Karpas-422 (cell line): Measurements from ENCODE around the gene TSNAX. TPM values are rescaled to one million over a fixed set of nuclear protein-coding genes. Genes with fewer than 3 reads are reported as not detected.
A peak's percentile ranks its signal among the peaks of the same experiment; 100 is the strongest.

ENCODE experiments used
- DNase-seq: peaks from one replicate; pipeline ENCODE4 v3.0.0-alpha.2; 2015
- H2AFZ ChIP-seq: fragments of 200-600 bp; sonication (generic); 2 replicates; pipeline ENCODE4 v1.6.1; 2014; ENCODE audit warnings: antibody characterized with exemption, low read length, mixed read lengths
- H3K27ac ChIP-seq: fragments of 200-600 bp; sonication (generic); 2 replicates; pipeline ENCODE4 v1.5.1; 2014; ENCODE audit warnings: mild to moderate bottlenecking, low read length, moderate library complexity
- H3K27me3 ChIP-seq: fragments of 200-600 bp; sonication (generic); 2 replicates; pipeline ENCODE4 v1.6.1; 2014; ENCODE audit warnings: low read length, mixed read lengths
- H3K36me3 ChIP-seq: fragments of 200-600 bp; sonication (generic); 2 replicates; pipeline ENCODE4 v1.6.1; 2014; ENCODE audit warnings: low read length, mixed read lengths; ENCODE audit not compliant: insufficient read depth
- H3K4me1 ChIP-seq: fragments of 200-600 bp; sonication (generic); 2 replicates; pipeline ENCODE4 v1.6.1; 2014; ENCODE audit warnings: mild to moderate bottlenecking, low read length, mixed read lengths
- H3K4me2 ChIP-seq: fragments of 200-600 bp; sonication (generic); 2 replicates; pipeline ENCODE4 v1.6.1; 2014; ENCODE audit warnings: low read length, low read depth, mild to moderate bottlenecking; ENCODE audit not compliant: poor library complexity, severe bottlenecking
- H3K4me3 ChIP-seq: fragments of 200-600 bp; sonication (generic); 2 replicates; pipeline ENCODE4 v1.5.1; 2014; ENCODE audit warnings: mild to moderate bottlenecking, antibody characterized with exemption, low read length, mixed read lengths
- H3K79me2 ChIP-seq: fragments of 200-600 bp; sonication (generic); 2 replicates; pipeline ENCODE4 v1.6.1; 2014; ENCODE audit warnings: mild to moderate bottlenecking, low read length, mixed read lengths
- H3K9ac ChIP-seq: fragments of 200-600 bp; sonication (generic); 2 replicates; pipeline ENCODE4 v1.6.0; 2014; ENCODE audit warnings: low read length
- H3K9me2 ChIP-seq: fragments of 200-600 bp; sonication (generic), shearing (Covaris generic); replicated peaks from 2 replicates; pipeline ENCODE4 v1.6.0; 2014; ENCODE audit warnings: mild to moderate bottlenecking, low read length, moderate library complexity; ENCODE audit not compliant: insufficient read depth
- H3K9me3 ChIP-seq: fragments of 300-700, 200-600 bp; sonication (generic); 2 replicates; pipeline ENCODE4 v1.6.1; 2014; ENCODE audit warnings: low read length, mixed read lengths
- H4K20me1 ChIP-seq: fragments of 200-600 bp; sonication (generic); 2 replicates; pipeline ENCODE4 v1.6.1; 2014; ENCODE audit warnings: mild to moderate bottlenecking, antibody characterized with exemption, low read length, low read depth; ENCODE audit not compliant: insufficient read depth
- total RNA-seq: library from RNA; depleted of rRNA; stranded (reverse); fragments of >200 nt; shearing (Covaris generic); gene quantifications from 2 replicates; pipeline ENCODE4 v1.2.3, GENCODE V29; 2014; ENCODE audit warnings: low replicate concordance; rRNA removed

The TSNAX gene, protein sequence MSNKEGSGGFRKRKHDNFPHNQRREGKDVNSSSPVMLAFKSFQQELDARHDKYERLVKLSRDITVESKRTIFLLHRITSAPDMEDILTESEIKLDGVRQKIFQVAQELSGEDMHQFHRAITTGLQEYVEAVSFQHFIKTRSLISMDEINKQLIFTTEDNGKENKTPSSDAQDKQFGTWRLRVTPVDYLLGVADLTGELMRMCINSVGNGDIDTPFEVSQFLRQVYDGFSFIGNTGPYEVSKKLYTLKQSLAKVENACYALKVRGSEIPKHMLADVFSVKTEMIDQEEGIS
- total RNA-seq = 29.0 and 45.4 TPM in 2 replicates

DNA sequence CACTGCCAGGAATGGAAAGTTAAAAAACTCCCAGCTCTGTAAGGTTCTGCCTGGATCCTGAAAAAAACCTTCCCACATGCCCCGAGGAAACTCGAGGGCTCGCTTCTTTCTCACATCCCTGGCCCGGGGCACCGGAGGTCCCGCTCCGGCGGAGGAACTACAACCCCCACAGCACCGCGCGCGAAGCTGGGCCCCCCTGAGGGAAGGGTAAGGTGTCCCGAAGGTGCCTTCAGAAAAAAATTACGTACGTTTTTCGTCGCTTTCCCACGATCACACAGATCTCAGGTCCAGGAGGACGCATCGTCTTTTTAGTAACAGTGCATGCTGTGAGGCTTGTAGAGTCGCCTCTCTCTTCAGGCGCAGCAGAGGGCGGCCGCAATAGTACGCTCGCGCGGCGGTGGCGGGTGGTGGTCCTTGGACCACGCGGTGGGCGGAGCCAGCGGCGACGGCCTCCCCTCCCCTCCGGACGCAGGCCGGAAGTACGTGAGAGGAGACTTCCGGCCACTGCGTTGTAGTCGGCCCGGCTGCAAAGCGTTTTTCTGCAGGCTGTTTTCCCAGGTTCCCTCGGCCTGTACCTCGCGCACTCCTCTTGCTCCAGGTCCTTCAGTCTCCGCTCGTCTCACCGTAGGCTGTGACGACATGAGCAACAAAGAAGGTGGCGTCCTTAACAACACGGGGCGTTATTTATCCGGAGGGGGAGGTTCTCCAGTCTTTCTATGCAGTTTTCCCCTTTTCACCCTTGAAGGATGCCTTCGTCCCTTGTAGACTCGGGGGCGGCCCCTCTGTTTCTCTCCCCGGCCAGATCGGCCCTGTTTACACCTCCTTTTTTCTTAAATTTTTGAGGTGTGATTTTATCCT is at the start of gene TSNAX:
TSS of gene TSNAX (plus strand) at position 498 of the 858 bp plus-strand sequence. CDS start at position 640, 142 bp downstream.
- DNase-seq = peak; percentile 97
- Histone ChIP-seq H3K4me1 (peaks cover 28% of the 10 kb centered on the region), H3K79me2 (peaks cover 56% of the 10 kb centered on the region), H2AFZ (peak within 1 kb of the TSS; percentile 34), H3K9me3 (no peaks in the 10 kb centered on the region), H3K4me3 (peak within 1 kb of the TSS; percentile 78), H3K9me2 (no peaks in the 10 kb centered on the region), H3K36me3 (peaks cover 3% of the 10 kb centered on the region), H3K27ac (peak within 1 kb of the TSS; percentile 68), H3K27me3 (no peaks in the 10 kb centered on the region), H4K20me1 (no peaks in the 10 kb centered on the region; the same call in 1 of the 2 replicates), H3K9ac (peak within 1 kb of the TSS; percentile 82), H3K4me2 (peak within 1 kb of the TSS; percentile 85)

DNA sequence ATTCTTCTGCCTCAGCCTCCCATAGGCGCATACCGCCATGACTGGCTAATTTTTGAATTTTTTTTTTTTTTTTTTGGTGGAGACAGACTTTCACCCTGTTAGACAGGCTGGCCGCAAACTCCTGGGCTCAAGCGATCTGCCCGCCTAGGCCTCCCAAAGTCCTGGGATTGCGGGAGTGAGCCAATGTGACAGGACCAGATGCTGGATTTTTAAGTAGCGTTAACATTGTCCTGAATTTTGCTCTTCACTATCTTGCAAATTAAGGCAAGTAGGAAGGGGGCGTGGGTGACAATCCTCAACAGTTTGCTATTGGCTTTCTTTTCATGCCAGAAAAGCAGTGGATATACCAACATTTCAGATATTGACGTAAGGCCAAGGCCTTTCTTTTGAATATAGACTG is 49.7 kb upstream of the TSNAX start:
- H3K9ac ChIP-seq = no peak overlapping the region
- no peak overlapping the region for H3K4me2 ChIP-seq
- no peaks in the 10 kb centered on the region for H3K4me1 ChIP-seq
- H3K4me3 ChIP-seq = no peak overlapping the region
- H3K79me2 ChIP-seq = no peaks in the 10 kb centered on the region
- no peaks in the 10 kb centered on the region for H3K9me3 ChIP-seq
- no peaks in the 10 kb centered on the region for H4K20me1 ChIP-seq
- no peaks in the 10 kb centered on the region for H3K9me2 ChIP-seq
- H2AFZ ChIP-seq = no peak overlapping the region
- no peak overlapping the region for H3K27ac ChIP-seq
- H3K36me3 ChIP-seq = no peaks in the 10 kb centered on the region
- no peaks in the 10 kb centered on the region for H3K27me3 ChIP-seq
- DNase-seq = no peak

DNA sequence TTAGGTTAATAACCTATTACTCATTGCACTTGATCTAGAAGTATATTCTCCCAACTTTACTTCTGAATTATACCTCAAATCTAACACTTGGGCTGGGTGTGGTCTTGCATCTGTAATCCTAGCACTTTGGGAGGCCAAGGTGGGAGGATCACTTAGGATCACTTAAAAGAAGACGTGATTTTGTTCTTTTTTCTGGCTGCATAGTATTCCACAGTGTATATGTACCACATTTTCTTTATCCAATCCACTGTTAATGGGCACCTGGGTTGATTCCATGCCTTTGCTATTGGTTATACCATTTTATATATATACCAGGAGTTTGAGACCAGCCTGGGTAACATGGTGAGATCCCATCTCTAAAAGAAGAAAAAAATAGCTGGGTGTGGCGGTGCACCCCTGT is 48.5 kb upstream of the TSNAX start:
- Histone ChIP-seq H3K4me1 (no peaks in the 10 kb centered on the region), H3K9me2 (no peaks in the 10 kb centered on the region), H3K9me3 (no peaks in the 10 kb centered on the region), H2AFZ (no peak overlapping the region), H4K20me1 (no peaks in the 10 kb centered on the region), H3K27me3 (no peaks in the 10 kb centered on the region), H3K79me2 (no peaks in the 10 kb centered on the region), H3K36me3 (no peaks in the 10 kb centered on the region), H3K27ac (no peak overlapping the region), H3K4me3 (no peak overlapping the region), H3K9ac (no peak overlapping the region), H3K4me2 (no peak overlapping the region)
- DNase-seq = no peak

DNA sequence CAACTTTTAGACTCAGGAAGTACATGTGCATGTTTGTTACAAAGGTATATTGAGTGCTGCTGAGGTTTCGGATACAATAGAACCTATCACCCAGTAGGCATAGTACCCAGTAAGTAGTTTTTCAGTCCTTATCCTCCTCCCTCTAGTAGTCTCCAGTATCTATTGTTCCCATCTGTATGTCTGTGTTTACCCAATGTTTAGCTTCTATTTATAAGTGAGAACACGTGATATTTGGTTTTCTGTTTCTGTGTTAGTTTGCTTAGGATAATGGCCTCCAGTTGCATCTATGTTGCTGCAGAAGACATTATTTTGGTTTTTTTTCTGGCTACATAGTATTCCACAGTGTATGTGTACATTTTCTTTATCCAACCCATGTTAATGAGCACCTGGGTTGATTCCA is 47.2 kb upstream of the TSNAX start:
- no peaks in the 10 kb centered on the region for H3K79me2 ChIP-seq
- no peaks in the 10 kb centered on the region for H3K36me3 ChIP-seq
- H3K4me2 ChIP-seq = no peak overlapping the region
- no peaks in the 10 kb centered on the region for H3K27me3 ChIP-seq
- no peaks in the 10 kb centered on the region for H3K9me3 ChIP-seq
- DNase-seq = no peak
- H2AFZ ChIP-seq = no peak overlapping the region
- no peaks in the 10 kb centered on the region for H4K20me1 ChIP-seq
- no peaks in the 10 kb centered on the region for H3K4me1 ChIP-seq
- H3K27ac ChIP-seq = no peak overlapping the region
- H3K9me2 ChIP-seq = no peaks in the 10 kb centered on the region
- no peak overlapping the region for H3K9ac ChIP-seq
- no peak overlapping the region for H3K4me3 ChIP-seq

DNA sequence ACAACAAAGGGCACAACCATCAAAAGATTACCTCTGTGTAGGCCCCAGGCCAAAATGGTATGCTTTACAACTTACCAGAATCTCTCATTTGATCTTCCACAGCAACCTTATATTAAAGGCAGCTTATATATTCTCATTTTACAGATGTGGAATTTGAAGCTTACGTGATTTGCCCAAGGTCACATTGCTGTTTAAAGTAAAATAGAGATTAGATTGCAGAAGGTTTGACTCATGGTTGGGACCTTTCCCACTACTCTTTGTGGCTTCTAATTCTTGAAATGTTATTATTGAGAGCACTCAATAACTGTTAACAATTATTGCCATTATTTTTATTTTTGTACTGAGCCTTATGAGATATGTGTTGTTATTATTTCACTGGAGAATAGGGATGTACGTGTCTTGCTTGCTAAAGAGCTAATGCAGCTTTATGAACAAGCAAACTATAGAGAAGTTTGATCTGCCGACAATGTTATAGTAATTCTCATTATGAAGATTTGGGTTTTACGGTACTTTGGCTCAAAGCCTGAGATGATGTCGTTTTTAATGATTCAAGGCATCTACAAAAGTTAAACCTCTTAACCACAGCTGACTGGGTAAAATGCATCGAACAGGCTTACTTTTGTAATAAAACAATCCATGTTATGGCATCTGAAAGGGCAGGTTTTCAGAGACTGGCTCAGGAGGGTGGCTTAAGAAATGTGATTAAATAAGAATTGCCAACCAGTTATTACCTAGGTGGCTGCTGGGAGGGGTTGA is 43.3 kb upstream of the TSNAX start:
- Histone ChIP-seq H3K9ac (no peak overlapping the region), H3K79me2 (no peaks in the 10 kb centered on the region), H3K4me3 (no peak overlapping the region), H4K20me1 (no peaks in the 10 kb centered on the region), H3K27ac (no peak overlapping the region), H3K4me1 (no peaks in the 10 kb centered on the region), H2AFZ (no peak overlapping the region), H3K36me3 (no peaks in the 10 kb centered on the region), H3K4me2 (no peak overlapping the region), H3K27me3 (no peaks in the 10 kb centered on the region), H3K9me3 (no peaks in the 10 kb centered on the region), H3K9me2 (no peaks in the 10 kb centered on the region)
- DNase-seq = no peak

DNA sequence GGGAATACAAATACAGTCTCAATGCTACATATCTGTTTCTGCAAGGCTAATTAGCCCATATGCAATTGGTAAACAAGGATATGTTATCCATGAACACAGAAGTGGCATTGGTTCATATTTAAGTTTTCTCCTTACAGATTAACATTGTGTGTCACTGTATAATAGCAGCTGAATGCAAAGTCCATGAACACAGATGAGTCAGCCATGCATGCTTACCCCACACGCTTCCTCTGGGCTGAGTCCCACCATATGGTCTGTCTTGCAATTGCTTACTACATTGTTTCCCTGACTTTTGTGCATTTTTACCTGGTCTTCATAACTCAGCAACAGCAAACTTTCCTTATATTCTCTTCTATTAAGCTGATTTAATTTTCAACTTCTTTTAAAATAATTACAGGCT is 41.5 kb upstream of the TSNAX start:
- Histone ChIP-seq H3K9ac (no peak overlapping the region), H3K36me3 (no peaks in the 10 kb centered on the region), H3K27ac (no peak overlapping the region), H3K4me3 (no peak overlapping the region), H3K27me3 (no peaks in the 10 kb centered on the region), H3K79me2 (no peaks in the 10 kb centered on the region), H3K9me2 (no peaks in the 10 kb centered on the region), H2AFZ (no peak overlapping the region), H3K9me3 (no peaks in the 10 kb centered on the region), H3K4me2 (no peak overlapping the region), H3K4me1 (no peaks in the 10 kb centered on the region), H4K20me1 (no peaks in the 10 kb centered on the region)
- no peak for DNase-seq

DNA sequence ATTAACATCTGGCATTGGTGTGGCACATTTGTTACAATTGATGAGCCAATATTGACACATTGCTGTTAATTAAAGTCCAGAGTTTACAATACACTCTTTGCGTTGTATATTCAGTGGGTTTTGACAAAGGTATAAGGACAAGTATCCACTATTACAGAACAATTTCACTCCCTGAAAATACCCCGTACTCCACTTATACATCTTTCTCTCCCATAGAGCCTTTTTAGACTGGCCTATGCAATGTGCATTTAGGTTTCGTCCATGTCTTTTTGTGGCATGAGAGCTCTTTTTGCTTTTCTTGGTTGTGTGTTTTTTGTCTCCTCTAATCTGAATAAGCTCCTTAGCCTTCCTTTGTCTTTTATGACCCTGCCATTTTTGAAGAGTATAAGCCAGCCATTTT is 40.6 kb upstream of the TSNAX start:
- Histone ChIP-seq H2AFZ (no peak overlapping the region), H3K9me3 (no peaks in the 10 kb centered on the region), H3K27me3 (no peaks in the 10 kb centered on the region), H3K4me1 (no peaks in the 10 kb centered on the region), H3K27ac (no peak overlapping the region), H3K4me2 (no peak overlapping the region), H3K79me2 (no peaks in the 10 kb centered on the region), H4K20me1 (no peaks in the 10 kb centered on the region), H3K9me2 (no peaks in the 10 kb centered on the region), H3K4me3 (no peak overlapping the region), H3K36me3 (no peaks in the 10 kb centered on the region), H3K9ac (no peak overlapping the region)
- no peak for DNase-seq
